ENCODE data around the gene GRK5.

The GRK5 gene

GRCh38 chr10:119496273-119496672 is 288.9 kb downstream of the GRK5 start:
- H3K79me2 ChIP-seq (ENCODE audit: insufficient read depth, low read length): no peaks in the 10 kb centered on the region
- no peak overlapping the region for H3K4me2 ChIP-seq (ENCODE audit: low read depth, low read length, poor library complexity, severe bottlenecking)
- no peaks in the 10 kb centered on the region for H3K9me2 ChIP-seq (replicated peaks; ENCODE audit: insufficient read depth, low read length)
- H3K9me3 ChIP-seq (ENCODE audit: insufficient read depth, low read length): no peaks in the 10 kb centered on the region
- H3K4me3 ChIP-seq (ENCODE audit: insufficient read depth, low read length, poor library complexity, severe bottlenecking): no peak overlapping the region
- no peak for TF ChIP-seq EZH2phosphoT487 (conservative IDR thresholded peaks at IDR 0.05; ENCODE audit: low read length)
- TF ChIP-seq CTCF (IDR thresholded peaks at IDR 0.05; ENCODE audit: insufficient read depth, low read length, poor library complexity, severe bottlenecking): no peak
- H3K27ac ChIP-seq (ENCODE audit: low read depth, low read length): no peak overlapping the region
- H3K9ac ChIP-seq (ENCODE audit: low read length): no peak overlapping the region
- H4K20me1 ChIP-seq (ENCODE audit: low read depth, low read length): no peaks in the 10 kb centered on the region
- H3F3A ChIP-seq (ENCODE audit: insufficient read depth): no peaks in the 10 kb centered on the region
- no peak overlapping the region for H2AFZ ChIP-seq (ENCODE audit: low read depth, low read length, severe bottlenecking)
- no peaks in the 10 kb centered on the region for H3K27me3 ChIP-seq (ENCODE audit: low read length)
- H3K36me3 ChIP-seq (ENCODE audit: low read length): no peaks in the 10 kb centered on the region

- H3K27ac ChIP-seq (ENCODE audit: low read depth, low read length): no peak overlapping the region
- H3K9me2 ChIP-seq (replicated peaks; ENCODE audit: insufficient read depth, low read length): no peaks in the 10 kb centered on the region
- H3F3A ChIP-seq (ENCODE audit: insufficient read depth): no peaks in the 10 kb centered on the region
- TF ChIP-seq EZH2phosphoT487 (conservative IDR thresholded peaks at IDR 0.05; ENCODE audit: low read length) (no peak), CTCF (IDR thresholded peaks at IDR 0.05; ENCODE audit: insufficient read depth, low read length, poor library complexity, severe bottlenecking) (no peak)
- no peaks in the 10 kb centered on the region for H3K79me2 ChIP-seq (ENCODE audit: insufficient read depth, low read length)
- H2AFZ ChIP-seq (ENCODE audit: low read depth, low read length, severe bottlenecking): no peak overlapping the region
- no peaks in the 10 kb centered on the region for H3K9me3 ChIP-seq (ENCODE audit: insufficient read depth, low read length)
- H3K4me3 ChIP-seq (ENCODE audit: insufficient read depth, low read length, poor library complexity, severe bottlenecking): no peak overlapping the region
- no peak overlapping the region for H3K4me2 ChIP-seq (ENCODE audit: low read depth, low read length, poor library complexity, severe bottlenecking)
- H3K27me3 ChIP-seq (ENCODE audit: low read length): no peaks in the 10 kb centered on the region
- H3K36me3 ChIP-seq (ENCODE audit: low read length): no peaks in the 10 kb centered on the region
- no peaks in the 10 kb centered on the region for H4K20me1 ChIP-seq (ENCODE audit: low read depth, low read length)
- H3K9ac ChIP-seq (ENCODE audit: low read length): no peak overlapping the region
These were observed 289.9 kb downstream of the GRK5 start for GRCh38 chr10:119497243-119497642.

- Histone ChIP-seq H3K4me2 (ENCODE audit: low read depth, low read length, poor library complexity, severe bottlenecking) (no peak overlapping the region), H4K20me1 (ENCODE audit: low read depth, low read length) (no peaks in the 10 kb centered on the region), H3F3A (ENCODE audit: insufficient read depth) (no peaks in the 10 kb centered on the region), H2AFZ (ENCODE audit: low read depth, low read length, severe bottlenecking) (no peak overlapping the region), H3K9me3 (ENCODE audit: insufficient read depth, low read length) (no peaks in the 10 kb centered on the region), H3K36me3 (ENCODE audit: low read length) (no peaks in the 10 kb centered on the region), H3K27me3 (ENCODE audit: low read length) (no peaks in the 10 kb centered on the region), H3K9ac (ENCODE audit: low read length) (no peak overlapping the region), H3K9me2 (replicated peaks; ENCODE audit: insufficient read depth, low read length) (no peaks in the 10 kb centered on the region), H3K4me3 (ENCODE audit: insufficient read depth, low read length, poor library complexity, severe bottlenecking) (no peak overlapping the region), H3K79me2 (ENCODE audit: insufficient read depth, low read length) (no peaks in the 10 kb centered on the region), H3K27ac (ENCODE audit: low read depth, low read length) (no peak overlapping the region)
- TF ChIP-seq CTCF (IDR thresholded peaks at IDR 0.05; ENCODE audit: insufficient read depth, low read length, poor library complexity, severe bottlenecking) (no peak), EZH2phosphoT487 (conservative IDR thresholded peaks at IDR 0.05; ENCODE audit: low read length) (no peak)
These were observed 291.7 kb downstream of the GRK5 start for GRCh38 chr10:119498889-119499676.
